OCI-LY1 (cell line): Measurements from ENCODE around the gene SNAI1.

Experiments used
- EZH2 ChIP-seq: fragments of 200-600 bp; sonication (generic), shearing (Covaris generic); IDR thresholded peaks from 2 replicates; pipeline ENCODE4 v1.8.0; 2017; ENCODE audit warnings: borderline replicate concordance, mixed run types, mild to moderate bottlenecking, antibody characterized with exemption, low read length, moderate library complexity, mixed read lengths
- TF ChIP-seq, protein P1 (sequence below): fragments of 200-600 bp; sonication (generic), shearing (Covaris generic); IDR thresholded peaks from 2 replicates; pipeline ENCODE4 v1.5.1; 2017; ENCODE audit warnings: mild to moderate bottlenecking, antibody characterized with exemption, low read length, moderate library complexity, mixed read lengths

DNA sequence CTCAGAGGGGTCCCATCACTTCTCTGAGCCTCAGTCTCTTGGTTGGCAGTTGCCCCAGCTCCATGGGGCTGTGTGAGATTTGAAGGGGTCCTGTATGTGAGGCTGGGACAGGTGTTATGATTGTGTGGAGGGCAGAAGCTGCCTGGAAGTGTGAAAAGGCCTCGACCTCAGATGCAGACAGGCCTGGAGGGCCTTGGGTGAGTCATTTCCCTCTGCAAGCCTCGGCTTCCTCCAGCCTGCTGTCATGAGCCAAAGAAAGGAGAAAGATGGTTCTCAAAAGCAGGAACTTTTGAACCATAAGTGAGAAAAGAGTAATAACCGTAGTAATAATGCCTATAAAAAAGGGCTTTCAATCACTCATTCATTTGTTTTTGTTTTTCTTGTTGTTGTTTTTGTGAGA lies 37.5 kb downstream of the SNAI1 start:
- TF ChIP-seq, protein P1, sequence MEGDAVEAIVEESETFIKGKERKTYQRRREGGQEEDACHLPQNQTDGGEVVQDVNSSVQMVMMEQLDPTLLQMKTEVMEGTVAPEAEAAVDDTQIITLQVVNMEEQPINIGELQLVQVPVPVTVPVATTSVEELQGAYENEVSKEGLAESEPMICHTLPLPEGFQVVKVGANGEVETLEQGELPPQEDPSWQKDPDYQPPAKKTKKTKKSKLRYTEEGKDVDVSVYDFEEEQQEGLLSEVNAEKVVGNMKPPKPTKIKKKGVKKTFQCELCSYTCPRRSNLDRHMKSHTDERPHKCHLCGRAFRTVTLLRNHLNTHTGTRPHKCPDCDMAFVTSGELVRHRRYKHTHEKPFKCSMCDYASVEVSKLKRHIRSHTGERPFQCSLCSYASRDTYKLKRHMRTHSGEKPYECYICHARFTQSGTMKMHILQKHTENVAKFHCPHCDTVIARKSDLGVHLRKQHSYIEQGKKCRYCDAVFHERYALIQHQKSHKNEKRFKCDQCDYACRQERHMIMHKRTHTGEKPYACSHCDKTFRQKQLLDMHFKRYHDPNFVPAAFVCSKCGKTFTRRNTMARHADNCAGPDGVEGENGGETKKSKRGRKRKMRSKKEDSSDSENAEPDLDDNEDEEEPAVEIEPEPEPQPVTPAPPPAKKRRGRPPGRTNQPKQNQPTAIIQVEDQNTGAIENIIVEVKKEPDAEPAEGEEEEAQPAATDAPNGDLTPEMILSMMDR, result no peak
- no peak for TF ChIP-seq EZH2
